ENCODE measurements around the gene WSCD2.

Gene WSCD2

GRCh38 chr12:108185002-108185401 is 55.9 kb downstream of the WSCD2 start:
- H3K36me3 ChIP-seq (ENCODE audit: insufficient read depth, low read length): no peaks in the 10 kb centered on the region
- H3K4me3 ChIP-seq (ENCODE audit: low read length, poor library complexity, severe bottlenecking): no peak overlapping the region
- H3K4me1 ChIP-seq (ENCODE audit: insufficient read depth, low read length, poor library complexity, severe bottlenecking): no peaks in the 10 kb centered on the region
- H3K27me3 ChIP-seq (ENCODE audit: insufficient read depth, low read length, poor library complexity, severe bottlenecking): no peaks in the 10 kb centered on the region
- H3K79me2 ChIP-seq (ENCODE audit: insufficient read depth, low read length): no peaks in the 10 kb centered on the region
- H3K9me2 ChIP-seq (replicated peaks; ENCODE audit: low read depth, low read length): no peaks in the 10 kb centered on the region
- H2AFZ ChIP-seq (ENCODE audit: low read length): no peak overlapping the region
- H4K20me1 ChIP-seq (ENCODE audit: insufficient read depth, low read length, poor library complexity, severe bottlenecking): no peaks in the 10 kb centered on the region
- H3F3A ChIP-seq (ENCODE audit: low read depth): no peaks in the 10 kb centered on the region
- no peaks in the 10 kb centered on the region for H3K9me3 ChIP-seq (ENCODE audit: insufficient read depth, low read depth, low read length)
- no peak for TF ChIP-seq CTCF (conservative IDR thresholded peaks at IDR 0.05; ENCODE audit: low read length)
- TF ChIP-seq EZH2phosphoT487 (IDR thresholded peaks at IDR 0.05; ENCODE audit: borderline replicate concordance): no peak
- no peak overlapping the region for H3K9ac ChIP-seq (ENCODE audit: low read depth, low read length, poor library complexity, severe bottlenecking)
- H3K4me2 ChIP-seq (ENCODE audit: low read depth, low read length, poor library complexity, severe bottlenecking): no peak overlapping the region

GRCh38 chr12:108187831-108188230 is 58.7 kb downstream of the WSCD2 start:
- Histone ChIP-seq H3K4me1 (ENCODE audit: insufficient read depth, low read length, poor library complexity, severe bottlenecking) (no peaks in the 10 kb centered on the region), H3K27me3 (ENCODE audit: insufficient read depth, low read length, poor library complexity, severe bottlenecking) (no peaks in the 10 kb centered on the region), H4K20me1 (ENCODE audit: insufficient read depth, low read length, poor library complexity, severe bottlenecking) (no peaks in the 10 kb centered on the region), H3K9ac (ENCODE audit: low read depth, low read length, poor library complexity, severe bottlenecking) (no peak overlapping the region), H3F3A (ENCODE audit: low read depth) (no peaks in the 10 kb centered on the region), H3K4me2 (ENCODE audit: low read depth, low read length, poor library complexity, severe bottlenecking) (no peak overlapping the region), H2AFZ (ENCODE audit: low read length) (no peak overlapping the region), H3K9me2 (replicated peaks; ENCODE audit: low read depth, low read length) (no peaks in the 10 kb centered on the region), H3K4me3 (ENCODE audit: low read length, poor library complexity, severe bottlenecking) (no peak overlapping the region), H3K79me2 (ENCODE audit: insufficient read depth, low read length) (no peaks in the 10 kb centered on the region), H3K9me3 (ENCODE audit: insufficient read depth, low read depth, low read length) (no peaks in the 10 kb centered on the region), H3K36me3 (ENCODE audit: insufficient read depth, low read length) (no peaks in the 10 kb centered on the region)
- TF ChIP-seq CTCF (conservative IDR thresholded peaks at IDR 0.05; ENCODE audit: low read length) (no peak), EZH2phosphoT487 (IDR thresholded peaks at IDR 0.05; ENCODE audit: borderline replicate concordance) (no peak)

- Histone ChIP-seq H4K20me1 (ENCODE audit: insufficient read depth, low read length, poor library complexity, severe bottlenecking) (no peaks in the 10 kb centered on the region), H3K9me3 (ENCODE audit: insufficient read depth, low read depth, low read length) (no peaks in the 10 kb centered on the region), H3K9me2 (replicated peaks; ENCODE audit: low read depth, low read length) (no peaks in the 10 kb centered on the region), H3K9ac (ENCODE audit: low read depth, low read length, poor library complexity, severe bottlenecking) (no peak overlapping the region), H3K4me1 (ENCODE audit: insufficient read depth, low read length, poor library complexity, severe bottlenecking) (no peaks in the 10 kb centered on the region), H3K27me3 (ENCODE audit: insufficient read depth, low read length, poor library complexity, severe bottlenecking) (no peaks in the 10 kb centered on the region), H3K36me3 (ENCODE audit: insufficient read depth, low read length) (no peaks in the 10 kb centered on the region), H3K4me2 (ENCODE audit: low read depth, low read length, poor library complexity, severe bottlenecking) (no peak overlapping the region), H3K79me2 (ENCODE audit: insufficient read depth, low read length) (no peaks in the 10 kb centered on the region), H3F3A (ENCODE audit: low read depth) (no peaks in the 10 kb centered on the region), H3K4me3 (ENCODE audit: low read length, poor library complexity, severe bottlenecking) (no peak overlapping the region), H2AFZ (ENCODE audit: low read length) (no peak overlapping the region)
- no peak for TF ChIP-seq CTCF (conservative IDR thresholded peaks at IDR 0.05; ENCODE audit: low read length)
- no peak for TF ChIP-seq EZH2phosphoT487 (IDR thresholded peaks at IDR 0.05; ENCODE audit: borderline replicate concordance)
These were observed 61.4 kb downstream of the WSCD2 start for GRCh38 chr12:108190529-108190928.

Data from Loucy (cell line).